Inflammatory macrophage treated with lipopolysaccharide for 4 hours (primary cell): ENCODE measurements around the gene ABI3BP.

Experiments used
- DNase-seq: peaks from one replicate; pipeline ENCODE4 v3.0.0-alpha.2; 2020

The ABI3BP gene

GRCh38 chr3:100932491-100932890, 60.7 kb downstream of the ABI3BP start:
- DNase-seq: no peak

DNA sequence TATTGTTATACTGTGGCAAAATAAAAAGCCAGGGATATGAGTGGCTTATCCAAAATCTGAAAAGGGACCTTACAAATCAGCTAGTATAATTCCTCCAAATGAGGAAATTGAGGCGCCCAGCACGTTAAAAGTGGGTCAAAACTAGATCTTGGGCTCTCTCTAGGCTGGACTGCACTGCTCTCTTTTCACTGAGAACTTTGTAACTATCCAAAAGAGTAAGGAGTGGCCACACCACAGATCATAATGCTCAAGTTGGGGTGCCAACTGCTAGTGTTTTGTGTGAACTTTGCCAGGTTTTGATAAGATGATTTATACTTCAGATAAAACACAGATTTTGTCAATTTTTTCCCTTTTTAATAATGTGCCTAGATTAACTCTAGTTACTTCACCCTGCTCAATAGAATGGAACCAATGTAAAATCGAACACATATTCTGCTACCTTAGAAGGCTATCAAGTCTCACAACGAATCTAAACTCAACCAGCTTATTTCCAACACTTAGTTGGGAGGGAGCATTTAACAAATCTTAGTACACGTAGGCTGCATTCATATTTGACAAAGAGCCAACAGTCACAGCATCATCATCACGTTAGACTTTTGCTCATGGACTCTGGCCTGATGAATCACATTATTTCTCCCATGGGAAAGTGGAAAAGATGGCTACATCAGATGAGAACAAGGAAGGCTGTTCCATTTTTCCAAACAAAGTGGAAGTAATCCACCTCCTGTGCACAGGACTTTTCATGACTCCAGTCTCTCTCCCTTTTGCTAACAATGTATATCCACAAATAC, 64.4 kb downstream of the ABI3BP start:
- no peak for DNase-seq

DNA sequence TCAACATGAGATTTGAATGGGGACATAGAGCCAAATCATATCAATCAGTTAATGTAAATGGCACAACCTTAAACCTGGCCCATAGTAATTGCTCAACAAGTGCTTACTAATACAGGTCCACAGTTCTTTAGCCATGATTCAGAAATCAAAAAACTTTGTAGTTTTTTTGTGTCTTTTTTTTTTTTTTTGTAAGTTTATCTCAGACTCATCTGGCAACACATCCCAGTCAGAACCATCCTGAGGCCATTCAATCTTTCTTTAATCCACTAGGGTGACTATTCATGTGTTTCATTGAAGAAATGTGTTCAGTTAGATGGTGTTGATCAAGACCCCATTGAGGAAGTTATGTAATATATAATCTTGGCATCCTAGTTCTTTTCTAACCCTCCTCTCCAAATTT, 65.4 kb downstream of the ABI3BP start:
- no peak for DNase-seq

GRCh38 chr3:100915706-100916495, 77.3 kb downstream of the ABI3BP start:
- DNase-seq: no peak

DNA sequence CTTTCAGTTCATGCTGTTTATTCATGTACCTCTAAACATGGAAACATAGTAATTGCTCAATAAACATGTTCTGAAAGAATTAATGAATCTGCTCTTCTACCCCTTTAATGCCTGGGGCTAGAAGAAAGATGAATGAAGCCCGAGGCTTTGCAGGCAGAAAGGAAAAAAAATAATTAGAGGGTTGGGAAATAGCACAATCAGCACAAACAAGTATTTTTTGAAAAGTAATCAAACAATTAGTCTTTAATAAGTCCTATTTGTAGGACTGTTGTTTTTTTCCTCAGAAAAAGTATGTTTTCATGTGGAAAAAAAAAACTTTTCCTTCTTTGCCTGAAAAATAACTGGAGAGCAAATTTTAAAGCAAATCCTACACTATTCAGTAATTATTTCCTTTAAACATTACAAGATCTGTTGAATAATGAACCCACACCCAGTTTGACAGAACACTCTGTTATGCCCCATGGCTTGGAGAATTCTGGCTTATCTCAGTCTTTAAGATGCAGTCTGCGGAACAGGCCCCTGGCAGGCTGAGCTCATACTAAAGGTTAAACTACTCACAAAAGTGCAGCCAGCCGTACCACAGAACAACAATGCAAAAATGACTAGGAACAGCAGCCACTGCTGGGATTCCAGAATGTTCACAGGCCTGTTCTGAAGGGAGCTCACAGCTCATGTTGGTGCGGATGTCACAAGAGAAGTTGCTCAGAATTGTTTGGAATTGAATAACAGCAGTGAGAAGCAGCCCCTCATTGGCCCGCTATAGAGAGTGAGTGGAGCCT, 79.2 kb downstream of the ABI3BP start:
- no peak for DNase-seq

DNA sequence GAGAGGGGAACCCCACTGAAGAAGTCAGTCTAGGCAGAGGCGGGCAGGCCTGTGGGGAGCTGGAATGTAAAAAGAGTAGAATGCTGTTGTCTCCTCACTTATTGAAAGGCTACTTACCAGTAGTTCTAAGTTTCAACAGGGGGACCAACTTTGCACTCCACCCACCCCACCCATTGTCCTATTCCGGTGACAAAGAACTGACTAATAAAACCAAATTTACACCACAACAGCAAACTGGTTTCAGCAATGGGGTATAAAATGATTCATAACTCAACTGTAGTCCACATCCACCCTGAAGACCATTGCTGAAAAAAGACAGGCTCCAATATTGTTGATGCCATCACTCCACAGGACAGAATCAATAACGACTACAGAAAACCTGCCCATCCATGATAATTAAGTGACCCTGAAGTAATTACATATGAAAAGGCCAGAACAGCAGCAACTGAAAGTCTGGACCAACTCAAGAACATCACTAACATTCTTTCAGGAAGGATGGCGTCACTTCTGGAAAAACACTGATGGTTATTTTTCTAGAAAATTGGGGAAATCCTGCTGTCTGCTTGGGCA, 80.2 kb downstream of the ABI3BP start:
- no peak for DNase-seq

- DNase-seq: no peak
These were observed 80.7 kb downstream of the ABI3BP start for GRCh38 chr3:100912571-100912970.

DNA sequence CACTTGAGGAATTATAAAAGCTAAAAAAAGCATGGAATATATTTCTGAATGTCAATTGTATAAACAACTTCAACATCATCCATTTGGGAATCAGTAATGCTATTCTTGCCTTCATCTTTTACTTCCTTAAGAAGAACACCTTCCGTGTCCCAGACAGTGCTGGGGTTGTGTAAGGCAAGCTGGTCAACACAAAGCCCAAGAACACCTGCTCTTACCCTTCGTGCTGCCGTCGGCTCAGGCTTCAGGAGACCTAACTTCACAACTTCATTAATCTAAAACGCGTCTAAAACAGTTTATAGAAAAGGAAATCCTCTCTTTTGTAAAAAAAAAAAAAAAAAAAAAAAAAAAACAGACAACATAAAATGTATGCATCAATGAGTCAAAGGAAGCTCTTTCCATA, 81.3 kb downstream of the ABI3BP start:
- no peak for DNase-seq

DNA sequence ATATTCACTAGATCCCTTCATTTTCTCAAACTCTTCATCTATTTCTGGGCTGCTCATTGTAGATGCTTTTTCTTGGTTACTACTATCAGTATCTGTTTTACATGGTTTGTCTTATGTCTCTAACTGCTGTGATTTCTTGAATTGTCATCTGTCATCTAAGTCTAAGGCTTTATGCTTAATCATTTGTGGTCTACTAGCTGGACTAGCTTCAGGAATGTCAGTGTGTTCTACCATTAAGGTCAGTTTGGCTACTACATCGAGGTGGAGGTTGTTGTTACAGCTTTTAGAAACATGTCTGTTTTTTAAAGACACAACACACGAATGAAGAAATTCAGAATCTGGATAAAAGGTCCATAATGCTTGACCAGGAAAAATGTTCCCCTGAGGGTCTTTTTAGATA, 82.2 kb downstream of the ABI3BP start:
- DNase-seq: no peak

DNA sequence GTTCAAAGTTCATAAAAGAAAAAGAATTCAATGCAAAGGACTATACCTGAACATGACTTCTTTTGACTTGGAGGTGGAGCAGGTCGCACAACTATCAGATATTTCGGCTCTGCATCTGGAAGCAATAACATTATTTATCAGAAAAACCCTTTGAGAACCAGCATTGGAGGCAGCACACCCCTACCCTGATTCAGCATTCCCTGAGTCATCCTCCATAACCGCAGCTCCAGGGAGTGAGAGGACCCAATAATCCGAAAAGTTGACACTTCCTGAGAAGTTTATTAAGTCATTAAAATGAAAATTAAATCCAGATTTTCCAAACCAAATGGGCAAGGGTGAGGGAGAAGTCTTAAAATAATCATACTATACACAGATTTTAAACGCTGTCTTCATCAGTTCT, 90.6 kb downstream of the ABI3BP start:
- no peak for DNase-seq

DNA sequence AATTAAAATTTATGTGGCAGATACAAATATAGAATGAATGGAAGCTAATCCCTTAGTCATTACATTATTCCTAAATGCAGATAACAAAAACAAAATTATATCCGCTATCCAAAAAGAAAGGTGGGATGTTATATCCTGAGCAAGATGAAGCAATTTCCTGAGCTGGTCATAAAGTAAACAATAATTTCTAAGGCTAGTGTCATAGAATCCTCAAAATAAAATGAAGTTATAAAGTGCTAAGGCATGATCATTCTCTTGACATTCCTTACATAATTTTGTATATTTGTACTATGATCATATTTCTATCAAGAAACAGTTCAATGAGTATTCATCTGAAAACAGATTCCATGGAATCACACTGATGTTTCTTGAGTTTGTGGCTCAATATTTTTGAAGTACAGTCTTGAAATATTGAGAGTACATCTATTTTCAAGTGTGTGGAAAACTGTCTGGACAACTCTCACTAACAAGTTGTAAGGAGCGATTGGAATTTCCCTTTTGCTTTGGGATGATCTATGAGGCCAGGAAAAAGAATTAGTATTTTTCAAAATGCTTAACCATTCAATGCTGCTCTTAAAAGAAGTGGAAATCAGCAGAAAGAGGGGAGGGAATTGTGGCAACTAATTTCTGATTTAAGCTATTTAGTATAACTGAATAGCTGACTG, 92.4 kb downstream of the ABI3BP start:
- no peak for DNase-seq

DNA sequence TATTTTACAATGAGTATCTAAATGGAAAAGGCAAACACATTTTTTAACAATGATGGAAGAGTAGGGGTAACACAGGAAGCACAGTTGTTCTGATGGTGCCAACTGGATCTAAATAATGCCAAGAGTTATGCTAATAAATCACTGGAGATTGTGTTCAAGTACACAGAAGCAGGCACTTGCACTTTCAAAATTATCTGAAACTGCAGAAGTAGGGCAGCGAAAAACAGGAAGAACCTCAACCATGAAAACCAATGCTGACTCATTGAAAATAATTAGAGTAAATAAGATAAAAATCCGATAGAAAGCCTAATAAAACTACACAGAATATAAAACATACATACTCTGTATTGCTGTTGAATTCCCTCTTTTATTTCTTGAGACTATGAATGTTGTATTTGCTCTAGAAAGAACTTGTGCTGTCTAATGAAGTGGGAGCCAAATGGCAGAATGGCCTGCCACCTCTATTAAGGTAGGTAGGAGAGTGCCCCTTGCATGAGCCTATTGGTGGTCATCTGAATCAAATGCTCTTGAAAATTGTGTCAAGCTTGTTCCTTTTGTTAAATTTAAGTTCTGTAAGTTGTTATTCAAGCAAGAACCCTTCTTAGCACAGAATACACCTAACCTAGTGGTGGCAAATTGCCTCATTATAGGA, 93.7 kb downstream of the ABI3BP start:
- DNase-seq: peak; percentile 76

DNA sequence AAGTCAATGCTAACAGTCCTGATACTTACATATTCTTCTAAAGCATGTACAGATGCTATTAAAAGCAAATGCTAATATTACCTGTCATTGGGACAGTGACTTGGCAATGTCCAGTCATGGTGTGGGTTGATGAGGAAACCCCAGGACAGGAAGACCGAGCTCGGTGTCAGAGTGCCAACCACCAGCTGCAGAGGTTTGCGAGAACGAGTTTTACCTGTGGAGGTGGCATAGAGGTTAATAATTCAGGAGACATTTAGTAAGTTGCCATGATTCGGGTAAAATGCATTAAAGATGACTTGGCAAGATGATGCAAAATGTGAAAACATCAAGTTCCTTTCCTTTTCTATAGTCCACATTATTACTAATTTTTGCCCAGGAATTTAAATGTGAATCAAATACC, 94.5 kb downstream of the ABI3BP start:
- no peak for DNase-seq

DNA sequence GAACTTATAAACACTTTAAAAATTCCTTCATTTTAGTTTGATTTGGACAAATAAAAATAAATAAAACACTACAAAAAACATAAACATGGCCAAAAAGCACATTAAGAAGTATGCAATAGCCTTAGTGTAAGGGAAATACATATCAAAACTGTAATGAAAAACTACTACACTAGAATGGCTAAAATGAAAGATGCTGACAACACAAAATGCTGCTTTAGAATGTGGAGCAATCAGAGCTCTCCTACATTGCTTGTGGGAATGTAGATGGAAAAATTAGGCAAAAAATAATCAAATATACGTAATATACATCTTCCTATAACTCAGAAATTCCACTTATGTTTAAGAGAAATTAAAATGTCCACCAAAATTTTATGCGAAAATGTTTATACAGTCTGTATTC, 96.2 kb downstream of the ABI3BP start:
- DNase-seq: no peak

- DNase-seq: peak; percentile 27
These were observed 99.6 kb downstream of the ABI3BP start for GRCh38 chr3:100893590-100893989.

DNA sequence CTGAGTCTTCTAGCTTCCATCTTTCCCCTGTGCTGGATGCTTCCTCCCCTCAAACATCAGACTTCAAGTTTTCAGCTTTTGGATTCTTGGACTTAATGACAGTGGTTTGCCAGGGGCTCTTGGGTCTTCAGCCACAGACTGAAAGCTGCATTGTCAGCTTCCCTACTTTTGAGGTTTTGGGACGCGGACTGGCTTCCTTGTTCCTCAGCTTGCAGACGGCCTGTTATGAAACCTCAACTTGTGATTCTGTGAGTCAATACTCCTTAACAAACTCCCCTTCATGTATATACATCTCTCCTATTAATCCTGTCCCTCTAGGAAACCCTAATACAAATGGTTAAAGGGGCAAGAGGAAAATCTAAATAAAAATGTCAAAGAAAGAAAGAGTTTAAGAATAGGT, 100.1 kb downstream of the ABI3BP start:
- DNase-seq: peak; percentile 90

DNA sequence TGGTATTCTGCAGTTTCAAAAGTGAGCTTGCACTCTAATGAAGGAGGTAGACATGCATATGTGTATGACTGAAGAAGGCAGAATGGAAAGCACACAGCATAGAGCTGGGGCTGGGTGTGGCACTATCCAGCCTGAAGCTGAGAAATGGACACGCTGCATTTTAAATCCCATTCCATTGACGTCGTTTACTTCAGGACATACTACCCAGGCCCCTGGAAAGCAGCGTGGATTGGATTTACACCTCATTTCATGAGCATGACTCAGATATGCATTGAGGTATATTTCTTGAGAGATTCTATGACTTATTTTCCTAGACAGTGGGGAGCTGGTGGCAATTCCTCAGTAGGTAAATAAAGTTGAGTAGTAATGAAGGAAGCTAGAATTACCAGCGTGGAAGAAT, 101.4 kb downstream of the ABI3BP start:
- no peak for DNase-seq

DNA sequence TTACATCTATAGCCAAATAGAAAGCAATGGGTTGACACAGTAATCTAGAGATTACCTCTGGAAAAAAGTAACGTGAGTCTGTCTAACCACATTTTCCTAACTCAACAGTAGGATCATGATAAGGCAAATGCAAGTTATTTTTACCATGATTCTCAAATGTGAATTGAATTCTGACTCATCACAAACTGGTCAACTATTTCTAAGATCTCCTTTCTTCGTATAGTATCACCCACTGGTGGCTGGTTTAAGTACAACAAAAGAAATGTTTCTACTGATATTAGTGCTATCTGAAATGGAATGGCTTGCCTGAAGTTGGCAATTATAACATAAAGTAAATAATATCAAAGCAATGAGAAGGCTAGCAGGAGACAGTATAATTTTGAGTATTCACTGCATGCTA, 102.2 kb downstream of the ABI3BP start:
- DNase-seq: peak; percentile 30

GRCh38 chr3:100888881-100889280, 104.3 kb downstream of the ABI3BP start:
- no peak for DNase-seq

DNA sequence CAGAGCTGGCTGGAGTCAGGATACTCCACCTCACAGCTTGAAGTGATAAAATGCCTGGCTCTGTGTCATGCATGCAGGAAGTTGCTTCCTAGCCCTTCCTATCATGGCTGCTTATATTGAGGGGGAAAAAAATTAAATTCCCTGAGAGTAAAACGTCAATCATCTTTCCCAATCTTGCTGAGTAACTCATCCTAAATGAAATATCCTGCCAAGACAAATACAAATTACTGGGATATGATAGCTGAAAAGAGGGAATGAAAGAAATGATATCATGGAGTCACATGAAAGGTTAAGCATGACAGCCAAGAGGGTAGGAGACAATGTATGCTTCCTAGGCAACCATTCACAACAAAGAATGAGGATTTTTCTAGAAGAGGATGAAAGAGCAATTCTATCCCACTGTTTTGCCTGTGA, 110.6 kb downstream of the ABI3BP start:
- DNase-seq: no peak

GRCh38 chr3:100880845-100881244, 112.4 kb downstream of the ABI3BP start:
- DNase-seq: no peak

DNA sequence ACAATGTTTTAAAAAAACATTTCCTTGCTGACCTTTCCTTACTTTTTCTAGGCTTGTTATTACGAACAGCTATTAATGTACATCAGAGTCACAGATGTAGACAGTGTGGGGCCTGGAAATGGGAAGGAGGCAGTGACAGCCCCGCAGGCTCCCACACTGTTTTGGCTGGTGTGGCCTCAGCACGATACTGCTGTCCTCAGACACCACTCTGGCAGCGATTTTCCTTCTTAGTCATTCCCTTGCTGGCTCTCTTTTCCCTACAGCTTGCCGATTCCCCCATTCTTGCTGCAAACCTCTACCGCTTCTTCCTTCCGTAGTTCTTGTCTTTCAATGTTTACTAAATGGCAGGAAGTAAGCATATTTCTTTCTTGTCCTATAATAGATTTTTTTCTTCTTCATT, 113.1 kb downstream of the ABI3BP start:
- no peak for DNase-seq
